Natural killer cell treated with Interleukin-12 subunit alpha and Interleukin-12 subunit beta and Interleukin-15 and Interleukin-18, amount 100 ng/mL, for 72 hours (primary cell): ENCODE results near the gene MX1. TPM values are rescaled to one million over a fixed set of nuclear protein-coding genes. Genes with fewer than 3 reads are reported as not detected.

Experiments
- ATAC-seq, 2 donors: fragments of 150-1000 bp; cut with Tn5 transposase in 1 of 2; sonication (Bioruptor Pico), chemical (Tn5 transposase) in 1 of 2; 2 replicates each; pipeline ENCODE4 v1.10.0; 2021
- DNase-seq: peaks from one replicate; pipeline ENCODE4 v3.0.0; 2022; ENCODE audit warnings: low spot score
- H3K27ac Mint-ChIP-seq, 2 donors: 1 replicate in 1 of 2; 2 replicates in 1 of 2; pipeline ENCODE4 v1.8.0; 2022; ENCODE audit warnings: mixed read lengths in 2 of 2, mild to moderate bottlenecking in 1 of 2, moderate library complexity in 1 of 2
- H3K27me3 Mint-ChIP-seq, 2 donors: 1 replicate in 1 of 2; 2 replicates in 1 of 2; pipeline ENCODE4 v1.8.0; 2022; ENCODE audit warnings: mixed read lengths in 2 of 2
- H3K36me3 Mint-ChIP-seq: one replicate; pipeline ENCODE4 v1.8.0; 2022; ENCODE audit warnings: mixed read lengths
- H3K4me1 Mint-ChIP-seq, 2 donors: 1 replicate in 1 of 2; 2 replicates in 1 of 2; pipeline ENCODE4 v1.8.0; 2022; ENCODE audit warnings: low read depth in 2 of 2, mixed read lengths in 2 of 2, mild to moderate bottlenecking in 1 of 2
- H3K4me3 Mint-ChIP-seq: one replicate; pipeline ENCODE4 v1.8.0; 2022; ENCODE audit warnings: mixed read lengths
- H3K9me3 Mint-ChIP-seq: 2 replicates; pipeline ENCODE4 v1.8.0; 2022; ENCODE audit warnings: mixed read lengths
- total RNA-seq, 2 donors: library from RNA; stranded (reverse); gene quantifications; one replicate each; pipeline ENCODE4 v1.2.3, GENCODE V29; 2022

The MX1 gene
- total RNA-seq, 2 donors from 2014 or later: 10.9 to 19.2 TPM

- no peak within 1 kb of the TSS for H3K4me3 Mint-ChIP-seq
- H3K36me3 Mint-ChIP-seq: no peaks in the 10 kb centered on the region
- H3K4me1 Mint-ChIP-seq: no peaks in the 10 kb centered on the region
- ATAC-seq: no peak
- H3K27me3 Mint-ChIP-seq: peaks cover 19 to 27% of the 10 kb centered on the region in 2 donors
- no peak for DNase-seq
- H3K27ac Mint-ChIP-seq: no peak within 1 kb of the TSS
- H3K9me3 Mint-ChIP-seq: no peaks in the 10 kb centered on the region
Measured at GRCh38 chr21:41507521-41508414, 81.7 kb downstream of the MX1 start, which contains the start of gene TMPRSS2. TMPRSS2 (minus strand) TSS chr21:41508158; CDS start chr21:41498133, 10,025 bp downstream.

- Mint-ChIP-seq H3K4me3 (no peak overlapping the region), H3K27ac (no peak overlapping the region), H3K27me3 (peaks cover 19 to 22% of the 10 kb centered on the region in 2 donors), H3K9me3 (no peaks in the 10 kb centered on the region), H3K36me3 (no peaks in the 10 kb centered on the region), H3K4me1 (no peaks in the 10 kb centered on the region)
- DNase-seq (no peak), ATAC-seq (no peak)
Measured at GRCh38 chr21:41508415-41509144, 82.5 kb downstream of the MX1 start.

Other genes starting within 250 kb of the MX1 start
- not detected for gene FAM3B, start 109.4 kb upstream of the MX1 start, total RNA-seq
- gene MX2, start 64.2 kb upstream of the MX1 start, total RNA-seq: 10 to 100 TPM in 1 of 2 donors, 1 to 10 TPM in 1; 7.9 to 14.1 TPM
- not detected for gene TMPRSS2, start 81.9 kb downstream of the MX1 start, total RNA-seq